ENCODE measurements around the gene ZWILCH.

ZWILCH gene

DNA sequence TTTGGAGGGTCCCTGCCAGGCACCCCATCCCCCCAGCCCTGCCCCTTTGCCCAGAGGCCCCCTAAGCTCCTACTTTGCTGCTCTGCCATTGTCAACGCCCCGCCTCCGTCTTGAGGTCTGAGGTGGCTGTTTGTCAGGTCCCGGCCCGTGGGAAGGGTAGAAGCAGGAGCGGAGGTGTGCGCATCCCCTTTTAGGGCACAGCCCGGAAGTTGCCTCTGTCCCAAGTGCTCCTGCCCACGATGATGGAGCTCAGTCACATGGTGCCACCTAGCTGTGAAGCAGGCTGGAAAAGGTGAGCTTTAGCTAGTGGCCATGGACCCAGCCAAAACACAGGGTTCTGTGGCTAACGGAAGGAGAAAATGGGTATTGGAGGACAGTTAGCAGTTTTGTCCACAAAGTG is 89.2 kb downstream of the ZWILCH start:
- Histone ChIP-seq H4K20me1 (ENCODE audit: insufficient read depth) (no peaks in the 10 kb centered on the region), H3K36me3 (ENCODE audit: insufficient read depth) (no peaks in the 10 kb centered on the region), H3K4me1 (ENCODE audit: low read depth, poor library complexity, severe bottlenecking) (no peaks in the 10 kb centered on the region), H3K4me3 (IDR thresholded peaks at IDR 0.05; ENCODE audit: insufficient read depth, low read depth, low read length) (no peak overlapping the region), H3K79me2 (ENCODE audit: insufficient read depth, low read depth) (no peaks in the 10 kb centered on the region), H3K9ac (no peak overlapping the region), H3K27ac (no peak overlapping the region), H2AFZ (ENCODE audit: low read depth) (no peak overlapping the region), H3K4me2 (no peak overlapping the region), H3K27me3 (ENCODE audit: insufficient read depth, low read depth) (no peaks in the 10 kb centered on the region)
- TF ChIP-seq, protein P1, sequence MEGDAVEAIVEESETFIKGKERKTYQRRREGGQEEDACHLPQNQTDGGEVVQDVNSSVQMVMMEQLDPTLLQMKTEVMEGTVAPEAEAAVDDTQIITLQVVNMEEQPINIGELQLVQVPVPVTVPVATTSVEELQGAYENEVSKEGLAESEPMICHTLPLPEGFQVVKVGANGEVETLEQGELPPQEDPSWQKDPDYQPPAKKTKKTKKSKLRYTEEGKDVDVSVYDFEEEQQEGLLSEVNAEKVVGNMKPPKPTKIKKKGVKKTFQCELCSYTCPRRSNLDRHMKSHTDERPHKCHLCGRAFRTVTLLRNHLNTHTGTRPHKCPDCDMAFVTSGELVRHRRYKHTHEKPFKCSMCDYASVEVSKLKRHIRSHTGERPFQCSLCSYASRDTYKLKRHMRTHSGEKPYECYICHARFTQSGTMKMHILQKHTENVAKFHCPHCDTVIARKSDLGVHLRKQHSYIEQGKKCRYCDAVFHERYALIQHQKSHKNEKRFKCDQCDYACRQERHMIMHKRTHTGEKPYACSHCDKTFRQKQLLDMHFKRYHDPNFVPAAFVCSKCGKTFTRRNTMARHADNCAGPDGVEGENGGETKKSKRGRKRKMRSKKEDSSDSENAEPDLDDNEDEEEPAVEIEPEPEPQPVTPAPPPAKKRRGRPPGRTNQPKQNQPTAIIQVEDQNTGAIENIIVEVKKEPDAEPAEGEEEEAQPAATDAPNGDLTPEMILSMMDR (conservative IDR thresholded peaks at IDR 0.05; ENCODE audit: low read depth, low read length): no peak

DNA sequence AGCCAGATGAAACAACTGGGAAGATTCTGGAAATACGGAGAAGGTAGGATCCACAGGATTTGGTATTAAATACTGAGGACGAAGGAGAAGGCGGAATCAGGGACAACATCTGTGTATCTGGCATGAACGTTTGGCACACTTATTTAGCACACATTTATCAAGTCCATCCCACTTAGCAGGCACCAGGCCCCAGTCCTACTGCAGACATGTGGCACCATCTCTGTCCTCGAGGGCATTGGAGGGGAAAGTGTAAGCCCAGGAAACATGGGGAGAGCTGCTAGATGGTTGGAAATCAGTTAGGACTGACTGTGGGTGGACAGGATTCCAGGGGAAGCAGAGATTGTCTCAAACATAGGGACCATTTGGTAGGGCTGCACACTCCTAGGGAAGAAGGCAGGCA is 89.7 kb downstream of the ZWILCH start:
- no peaks in the 10 kb centered on the region for H4K20me1 ChIP-seq (ENCODE audit: insufficient read depth)
- no peaks in the 10 kb centered on the region for H3K36me3 ChIP-seq (ENCODE audit: insufficient read depth)
- H3K27ac ChIP-seq: no peak overlapping the region
- no peak overlapping the region for H3K4me3 ChIP-seq (IDR thresholded peaks at IDR 0.05; ENCODE audit: insufficient read depth, low read depth, low read length)
- no peak overlapping the region for H2AFZ ChIP-seq (ENCODE audit: low read depth)
- no peaks in the 10 kb centered on the region for H3K4me1 ChIP-seq (ENCODE audit: low read depth, poor library complexity, severe bottlenecking)
- H3K4me2 ChIP-seq: no peak overlapping the region
- TF ChIP-seq, protein P1 (conservative IDR thresholded peaks at IDR 0.05; ENCODE audit: low read depth, low read length): no peak
- no peak overlapping the region for H3K9ac ChIP-seq
- H3K79me2 ChIP-seq (ENCODE audit: insufficient read depth, low read depth): no peaks in the 10 kb centered on the region
- H3K27me3 ChIP-seq (ENCODE audit: insufficient read depth, low read depth): no peaks in the 10 kb centered on the region

DNA sequence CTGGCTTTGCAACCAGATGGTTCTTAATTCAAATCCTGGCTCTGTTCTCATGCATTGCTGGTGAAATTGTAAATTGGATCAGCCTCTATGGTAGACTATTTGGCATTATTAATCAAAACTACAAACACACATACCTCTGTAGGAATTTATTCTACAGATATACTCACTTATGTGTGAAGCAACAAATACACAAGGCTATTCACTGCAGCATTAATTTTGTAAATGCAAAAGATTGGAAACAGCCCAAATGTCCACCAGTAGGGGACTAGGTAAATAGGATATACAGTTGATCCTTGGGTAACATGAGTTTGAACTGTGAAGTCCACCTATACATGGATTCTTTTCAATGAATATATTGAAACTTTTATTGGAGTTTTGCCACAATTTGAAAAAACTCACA is 90.2 kb downstream of the ZWILCH start:
- H4K20me1 ChIP-seq (ENCODE audit: insufficient read depth): no peaks in the 10 kb centered on the region
- no peak overlapping the region for H2AFZ ChIP-seq (ENCODE audit: low read depth)
- H3K4me3 ChIP-seq (IDR thresholded peaks at IDR 0.05; ENCODE audit: insufficient read depth, low read depth, low read length): no peak overlapping the region
- H3K36me3 ChIP-seq (ENCODE audit: insufficient read depth): no peaks in the 10 kb centered on the region
- H3K9ac ChIP-seq: no peak overlapping the region
- no peaks in the 10 kb centered on the region for H3K27me3 ChIP-seq (ENCODE audit: insufficient read depth, low read depth)
- H3K4me2 ChIP-seq: no peak overlapping the region
- H3K4me1 ChIP-seq (ENCODE audit: low read depth, poor library complexity, severe bottlenecking): no peaks in the 10 kb centered on the region
- H3K79me2 ChIP-seq (ENCODE audit: insufficient read depth, low read depth): no peaks in the 10 kb centered on the region
- H3K27ac ChIP-seq: no peak overlapping the region
- TF ChIP-seq, protein P1 (conservative IDR thresholded peaks at IDR 0.05; ENCODE audit: low read depth, low read length): no peak

DNA sequence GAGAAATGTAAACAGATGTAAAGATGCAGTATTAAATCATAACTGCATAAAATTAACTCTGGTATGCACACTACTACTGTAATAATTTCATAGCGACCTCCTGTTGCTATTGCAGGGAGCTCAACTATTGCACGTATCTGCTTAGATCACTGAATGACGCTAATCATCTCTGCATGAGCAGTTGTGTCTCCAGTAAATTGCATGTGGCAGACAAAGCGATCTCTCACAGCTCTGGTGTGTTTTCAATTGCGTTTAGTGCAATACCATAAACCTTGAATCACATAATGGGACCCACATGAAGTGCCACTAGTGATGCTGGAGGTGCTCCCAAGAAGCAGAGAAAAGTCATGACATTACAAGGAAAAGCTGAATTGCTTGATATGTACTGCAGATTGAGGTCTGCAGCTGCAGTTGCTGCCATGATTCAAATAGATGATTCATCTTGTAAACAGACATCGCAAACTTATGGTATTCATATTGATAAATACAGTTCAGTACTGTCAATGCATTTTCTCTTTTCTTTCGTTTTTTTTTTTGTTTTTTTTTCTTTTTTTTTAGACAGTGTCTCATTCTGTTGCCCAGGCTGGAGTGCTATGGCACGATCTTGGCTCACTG is 90.9 kb downstream of the ZWILCH start:
- Histone ChIP-seq H3K9ac (no peak overlapping the region), H3K4me1 (ENCODE audit: low read depth, poor library complexity, severe bottlenecking) (no peaks in the 10 kb centered on the region), H3K36me3 (ENCODE audit: insufficient read depth) (no peaks in the 10 kb centered on the region), H4K20me1 (ENCODE audit: insufficient read depth) (no peaks in the 10 kb centered on the region), H3K27ac (no peak overlapping the region), H2AFZ (ENCODE audit: low read depth) (no peak overlapping the region), H3K27me3 (ENCODE audit: insufficient read depth, low read depth) (no peaks in the 10 kb centered on the region), H3K79me2 (ENCODE audit: insufficient read depth, low read depth) (no peaks in the 10 kb centered on the region), H3K4me2 (no peak overlapping the region), H3K4me3 (IDR thresholded peaks at IDR 0.05; ENCODE audit: insufficient read depth, low read depth, low read length) (no peak overlapping the region)
- TF ChIP-seq, protein P1 (conservative IDR thresholded peaks at IDR 0.05; ENCODE audit: low read depth, low read length): no peak
